ENCODE measurements around the gene GRK2. TPM values are rescaled to one million over a fixed set of nuclear protein-coding genes. Genes with fewer than 3 reads are reported as not detected.
A peak's percentile ranks its signal among the peaks of the same experiment; 100 is the strongest.

The GRK2 gene
- total RNA-seq, 1 donor from 2014 or later: 30.0 TPM

GRCh38 chr11:67277231-67277961 lies 11.1 kb downstream of the GRK2 start:
- no peaks in the 10 kb centered on the region for H3K9me3 ChIP-seq (ENCODE audit: low read depth)
- peak overlapping the region; percentile 68 for H3K27ac ChIP-seq
- peak; percentile 70 for DNase-seq (ENCODE audit: low spot score)
- no peaks in the 10 kb centered on the region for H3K36me3 ChIP-seq
- H2AFZ ChIP-seq (replicated peaks): no peak overlapping the region
- H4K20me1 ChIP-seq (ENCODE audit: low read depth): peaks cover 53% of the 10 kb centered on the region
- no peak for TF ChIP-seq CTCF (IDR thresholded peaks at IDR 0.05)
- no peak for TF ChIP-seq EZH2 (IDR thresholded peaks at IDR 0.05)
- TF ChIP-seq EZH2phosphoT487 (IDR thresholded peaks at IDR 0.05): no peak
- H3K27me3 Mint-ChIP-seq (ENCODE audit: insufficient read depth, low read depth): peaks cover 1% of the 10 kb centered on the region
- H3K27me3 ChIP-seq: no peaks in the 10 kb centered on the region
- H3K27ac Mint-ChIP-seq: no peak overlapping the region
- peak overlapping the region; percentile 68 for H3K4me2 ChIP-seq
- H3K9ac ChIP-seq: no peak overlapping the region
- peaks cover 14% of the 10 kb centered on the region for H3K4me1 ChIP-seq
- peaks cover 6% of the 10 kb centered on the region for H3K36me3 Mint-ChIP-seq
- H3K79me2 ChIP-seq (ENCODE audit: low read depth): peaks cover 46% of the 10 kb centered on the region
- H3F3A ChIP-seq (ENCODE audit: low read depth): peaks cover 9% of the 10 kb centered on the region
- H3K4me3 ChIP-seq: peak overlapping the region; percentile 22
- H3K4me1 Mint-ChIP-seq: peaks cover 11% of the 10 kb centered on the region
- H3K9me3 Mint-ChIP-seq: no peaks in the 10 kb centered on the region
- H3K4me3 Mint-ChIP-seq: no peak overlapping the region

- no peak overlapping the region for H3K27ac Mint-ChIP-seq
- H3K27ac ChIP-seq: peak overlapping the region; percentile 68
- peaks cover 36% of the 10 kb centered on the region for H3K79me2 ChIP-seq (ENCODE audit: low read depth)
- no peaks in the 10 kb centered on the region for H3K27me3 ChIP-seq
- peaks cover 9% of the 10 kb centered on the region for H3F3A ChIP-seq (ENCODE audit: low read depth)
- TF ChIP-seq EZH2 (IDR thresholded peaks at IDR 0.05) (no peak), CTCF (IDR thresholded peaks at IDR 0.05) (no peak), EZH2phosphoT487 (IDR thresholded peaks at IDR 0.05) (no peak)
- no peak for DNase-seq (ENCODE audit: low spot score)
- H3K36me3 Mint-ChIP-seq: peaks cover 7% of the 10 kb centered on the region
- no peak overlapping the region for H3K4me2 ChIP-seq
- H3K9ac ChIP-seq: no peak overlapping the region
- peaks cover 14% of the 10 kb centered on the region for H3K4me1 ChIP-seq
- H3K36me3 ChIP-seq: no peaks in the 10 kb centered on the region
- H3K4me1 Mint-ChIP-seq: peaks cover 11% of the 10 kb centered on the region
- no peak overlapping the region for H2AFZ ChIP-seq (replicated peaks)
- no peaks in the 10 kb centered on the region for H3K9me3 Mint-ChIP-seq
- H3K4me3 Mint-ChIP-seq: no peak overlapping the region
- H3K4me3 ChIP-seq: no peak overlapping the region
- no peaks in the 10 kb centered on the region for H3K9me3 ChIP-seq (ENCODE audit: low read depth)
- H4K20me1 ChIP-seq (ENCODE audit: low read depth): peaks cover 43% of the 10 kb centered on the region
- peaks cover 2% of the 10 kb centered on the region for H3K27me3 Mint-ChIP-seq (ENCODE audit: insufficient read depth, low read depth)
These were observed 12.1 kb downstream of the GRK2 start for GRCh38 chr11:67278135-67278938.

GRCh38 chr11:67278939-67279588 lies 12.8 kb downstream of the GRK2 start:
- H3K27me3 ChIP-seq: no peaks in the 10 kb centered on the region
- no peak overlapping the region for H3K4me3 Mint-ChIP-seq
- H3K79me2 ChIP-seq (ENCODE audit: low read depth): peaks cover 29% of the 10 kb centered on the region
- TF ChIP-seq EZH2 (IDR thresholded peaks at IDR 0.05) (no peak), CTCF (IDR thresholded peaks at IDR 0.05) (no peak), EZH2phosphoT487 (IDR thresholded peaks at IDR 0.05) (no peak)
- H3K27me3 Mint-ChIP-seq (ENCODE audit: insufficient read depth, low read depth): peaks cover 5% of the 10 kb centered on the region
- peaks cover 7% of the 10 kb centered on the region for H3K36me3 Mint-ChIP-seq
- no peak overlapping the region for H3K27ac Mint-ChIP-seq
- H3F3A ChIP-seq (ENCODE audit: low read depth): peaks cover 9% of the 10 kb centered on the region
- no peak overlapping the region for H3K27ac ChIP-seq
- no peak overlapping the region for H3K9ac ChIP-seq
- peaks cover 14% of the 10 kb centered on the region for H3K4me1 ChIP-seq
- H3K4me1 Mint-ChIP-seq: peaks cover 11% of the 10 kb centered on the region
- no peak overlapping the region for H3K4me2 ChIP-seq
- no peaks in the 10 kb centered on the region for H3K9me3 ChIP-seq (ENCODE audit: low read depth)
- no peak overlapping the region for H3K4me3 ChIP-seq
- no peaks in the 10 kb centered on the region for H3K9me3 Mint-ChIP-seq
- peaks cover 36% of the 10 kb centered on the region for H4K20me1 ChIP-seq (ENCODE audit: low read depth)
- H2AFZ ChIP-seq (replicated peaks): no peak overlapping the region
- H3K36me3 ChIP-seq: no peaks in the 10 kb centered on the region
- DNase-seq (ENCODE audit: low spot score): no peak

Data from neural progenitor cell (in vitro differentiated cells).